GM12878 (cell line): Measurements from ENCODE around the gene CLNK. TPM values are rescaled to one million over a fixed set of nuclear protein-coding genes. Genes with fewer than 3 reads are reported as not detected.

ENCODE experiments used
- ATAC-seq: fragments of 200-7000 bp; cut with Tn5 transposase; 3 replicates; pipeline ENCODE4 v1.9.1; 2020; ENCODE audit warnings: mild to moderate bottlenecking, moderate library complexity
- BruUV-seq: library from RNA; stranded (reverse); fragments of 400-500 nt; replicated peaks from 2 replicates; lab custom pipeline; 2021; lab: Mats Ljungman, UMichigan
- CTCF ChIA-PET: fragments of 300-600 bp; sonication (Branson Sonifier 250); formaldehyde crosslinking; extraction: SDS; loops from one replicate; lab custom pipeline; 2021; ENCODE audit warnings: inconsistent platforms; lab: Yijun Ruan, JAX
- POLR2A ChIA-PET: fragments of 350-600 bp; formaldehyde crosslinking; extraction: SDS; loops from one replicate; lab custom pipeline; 2021; ENCODE audit warnings: inconsistent platforms; lab: Charles Lee
- RAD21 ChIA-PET: fragments of 300-600 bp; sonication (Branson Sonifier 250); formaldehyde crosslinking; loops from one replicate; lab custom pipeline; 2023; ENCODE audit warnings: antibody characterized with exemption; ENCODE audit not compliant: unreplicated experiment; lab: Charles Lee
- SMC1A ChIA-PET: fragments of 300-600 bp; sonication (Branson Sonifier 250); formaldehyde crosslinking; loops from one replicate; lab custom pipeline; 2023; ENCODE audit not compliant: unreplicated experiment, uncharacterized antibody; lab: Charles Lee
- DNase-seq: peaks from one replicate; pipeline ENCODE4 v3.0.0-alpha.2; 2011; ENCODE audit warnings: low read depth, low spot score
- FAIRE-seq: peaks from 3 replicates; lab custom pipeline; 2011; peaks lifted over from hg19 to GRCh38; lab: Jason Lieb, UNC
- H2AFZ ChIP-seq: 2 replicates; pipeline ENCODE4 v1.6.0; 2011; ENCODE audit warnings: low read depth, low read length, control low read depth; ENCODE audit not compliant: control insufficient read depth
- H3K27ac ChIP-seq: 2 replicates; pipeline ENCODE4 v1.5.1; 2011; ENCODE audit warnings: control low read depth; ENCODE audit not compliant: control insufficient read depth, insufficient read depth
- H3K27me3 ChIP-seq, 2 experiments: replicated peaks in 1 of 2; 2 replicates each; pipeline versions ENCODE4 v1.6.0 to v1.6.1; 2011; ENCODE audit warnings: low read length in 1 of 2; ENCODE audit not compliant: control insufficient read depth in 2 of 2, insufficient read depth in 2 of 2
- H3K36me3 ChIP-seq, 2 experiments: 2 replicates each; pipeline ENCODE4 v1.5.1; 2011; ENCODE audit warnings: low read length in 1 of 2; ENCODE audit not compliant: control insufficient read depth in 2 of 2, insufficient read depth in 2 of 2
- H3K4me1 ChIP-seq: 2 replicates; pipeline ENCODE4 v1.6.1; 2011; ENCODE audit warnings: mild to moderate bottlenecking, low read length, moderate library complexity, mixed read lengths; ENCODE audit not compliant: control insufficient read depth, insufficient read depth
- H3K4me2 ChIP-seq: 2 replicates; pipeline ENCODE4 v1.6.0; 2011; ENCODE audit warnings: control low read depth; ENCODE audit not compliant: control insufficient read depth, insufficient read depth
- H3K4me3 ChIP-seq: fragments of 200-600 bp; sonication (generic); 2 replicates; pipeline ENCODE4 v1.5.1; 2016
- H3K79me2 ChIP-seq: 2 replicates; pipeline ENCODE4 v1.6.0; 2011; ENCODE audit warnings: low read length; ENCODE audit not compliant: control insufficient read depth, insufficient read depth
- H3K9ac ChIP-seq: 2 replicates; pipeline ENCODE4 v1.8.0; 2011; ENCODE audit warnings: low read length, control low read depth, mixed read lengths; ENCODE audit not compliant: control insufficient read depth, insufficient read depth
- H3K9me3 ChIP-seq: replicated peaks from 3 replicates; pipeline ENCODE4 v1.5.1; 2011; ENCODE audit warnings: mild to moderate bottlenecking, low read length; ENCODE audit not compliant: control insufficient read depth, insufficient read depth
- H4K20me1 ChIP-seq: 2 replicates; pipeline ENCODE4 v1.6.0; 2011; ENCODE audit not compliant: control insufficient read depth, insufficient read depth
- BHLHE40 ChIP-seq, 2 experiments: fragments of 450-650 bp in 1 of 2; IDR thresholded peaks; 2 replicates each; pipeline ENCODE4 v1.6.1; 2011 to 2017; ENCODE audit warnings: low read depth in 2 of 2, borderline replicate concordance in 1 of 2, improper control_type of control experiment in 1 of 2, low read length in 1 of 2, mild to moderate bottlenecking in 1 of 2
- IKZF2 ChIP-seq, 2 experiments: fragments of 450-650 bp; IDR thresholded peaks; 2 replicates each; pipeline ENCODE4 v1.6.1; 2017; ENCODE audit warnings: mild to moderate bottlenecking in 2 of 2, moderate library complexity in 2 of 2
- MXI1 ChIP-seq: fragments of 150-350 bp; IDR thresholded peaks from 2 replicates; pipeline ENCODE4 v1.6.1; 2011; ENCODE audit warnings: low read depth, mild to moderate bottlenecking, inconsistent platforms, low read length, improper control_type of control experiment
- SMARCA5 ChIP-seq: fragments of 450-650 bp; IDR thresholded peaks from 2 replicates; pipeline ENCODE4 v1.6.1; 2017; ENCODE audit warnings: mild to moderate bottlenecking
- SPI1 ChIP-seq: IDR thresholded peaks from 2 replicates; pipeline ENCODE4 v1.6.1; 2011; ENCODE audit warnings: low read depth, mild to moderate bottlenecking, low read length, moderate library complexity, borderline replicate concordance; ENCODE audit not compliant: insufficient read depth
- ZNF592 ChIP-seq: fragments of 450-650 bp; IDR thresholded peaks from 2 replicates; pipeline ENCODE4 v1.6.1; 2017; ENCODE audit warnings: mild to moderate bottlenecking, moderate library complexity
- WGBS: methylation state at CpG from one replicate; pipeline ENCODE4 v1.1.6; 2016; ENCODE audit warnings: low lambda C conversion rate; ENCODE audit not compliant: insufficient replicate concordance, insufficient coverage; ENCODE audit errors: missing lambda C conversion rate; 5-methylcytosine and 5-hydroxymethylcytosine counted together
- in situ Hi-C: fragments of 300-500 bp; cut with MboI; formaldehyde crosslinking; loops from 9 replicates; pipeline ENCODE4 v1.14.3; 2018; ENCODE audit warnings: mixed read lengths
- intact Hi-C: fragments of 100-400 bp; cut with micrococcal nuclease; formaldehyde crosslinking; loops from one replicate; pipeline ENCODE4 v1.14.2; 2022; ENCODE audit not compliant: unreplicated experiment
- polyA plus RNA-seq, 11 experiments: library from polyadenylated mRNA; depleted of rRNA in 4 of 11; unstranded in 6 of 11; stranded (reverse) in 5 of 11; fragments of >200 nt; fragmentation: Nextera tagmentation in 4 of 11; fragmentation: Illumina TruSeq in 1 of 11; extraction: Ambion mirVana in 4 of 11; extraction: Trizol in 1 of 11; gene quantifications; 1 replicate in 1 of 11; 2 replicates in 10 of 11; pipeline versions ENCODE4 v1.2.1 to v1.2.3, GENCODE V29; 2011 to 2016; ENCODE audit warnings: inconsistent platforms in 2 of 11, missing spikeins in 2 of 11, low read depth in 1 of 11
- total RNA-seq, 4 experiments: library from RNA; depleted of rRNA in 3 of 4; stranded (reverse); fragments of >200 nt in 3 of 4; fragmentation: Illumina TruSeq in 1 of 4; extraction: Trizol in 1 of 4; gene quantifications; 2 replicates each; pipeline versions ENCODE4 v1.2.1 to v1.2.3, GENCODE V29; 2013 to 2021

The CLNK gene
- total and polyA plus RNA-seq, 10 of the 15 experiments (the other 5 are each of a cell fraction or from before 2014, with no cell fraction given), result 2.1 to 14.3 (median 2.7) TPM

GRCh38 chr4:10534820-10535219, 149.7 kb downstream of the CLNK start:
- POLR2A ChIA-PET, result no interaction called here
- H3K27ac ChIP-seq, result no peak overlapping the region
- WGBS, result 29% methylated on average over 6 of the region's 6 CpGs
- H4K20me1 ChIP-seq, result no peaks in the 10 kb centered on the region
- ATAC-seq (peak; percentile 68), DNase-seq (peak; percentile 26), FAIRE-seq (no peak)
- no peaks in the 10 kb centered on the region for H3K9me3 ChIP-seq
- no peak overlapping the region for H3K4me3 ChIP-seq
- H3K9ac ChIP-seq, result no peak overlapping the region
- H2AFZ ChIP-seq, result no peak overlapping the region
- CTCF ChIA-PET, result interaction anchor here (1.4 to 6.8 kb wide), 4 partner anchors 8 to 370 kb away, joined by 5 to 57 read pairs (median 26); no protein-coding TSS in a partner anchor
- H3K4me2 ChIP-seq, result 0 out of 2 replicates have a peak overlapping the region, but pooled peaks have one; percentile 22
- peaks cover 16% of the 10 kb centered on the region for H3K4me1 ChIP-seq
- H3K79me2 ChIP-seq, result no peaks in the 10 kb centered on the region
- H3K36me3 ChIP-seq, result no peaks in the 10 kb centered on the region
- no TSS peak for BruUV-seq
- no peaks in the 10 kb centered on the region for H3K27me3 ChIP-seq
- no peak for TF ChIP-seq MXI1
- no peak for TF ChIP-seq BHLHE40 (IDR thresholded peaks at IDR 0.05; ENCODE audit: borderline replicate concordance in 1 of 2, low read depth in 2 of 2, low read length in 1 of 2)
- no peak for TF ChIP-seq SMARCA5
- TF ChIP-seq IKZF2 (IDR thresholded peaks at IDR 0.05), result peak in 1 of 2 experiments; percentile 14; a peak in 1 of 4 replicates
- TF ChIP-seq ZNF592, result no peak
- peak; percentile 69 for TF ChIP-seq SPI1
- TF ChIP-seq, all 136 proteins: peak for 2
- in situ Hi-C loops (no loop called here), intact Hi-C loops (loop anchor here (5.0 kb wide), 2 partner anchors 118 to 773 kb away; no protein-coding TSS in a partner anchor)
- SMC1A ChIA-PET, result interaction anchor here (1.2 to 1.6 kb wide), 3 partner anchors 9 to 417 kb away, joined by 3 to 7 read pairs (median 4); no protein-coding TSS in a partner anchor
- RAD21 ChIA-PET, result interaction anchor here (1.1 to 1.7 kb wide), 2 partner anchors 74 to 370 kb away, joined by 3 to 6 read pairs; no protein-coding TSS in a partner anchor
